NT2/D1 (cell line): Measurements from ENCODE around the gene WIZ.

ENCODE experiments used
- DNase-seq: peaks from one replicate; pipeline ENCODE4 v3.0.0-alpha.2; 2011; ENCODE audit warnings: low read depth, low spot score
- H3K27me3 ChIP-seq: 2 replicates; pipeline ENCODE4 v1.6.0; 2011; ENCODE audit warnings: mild to moderate bottlenecking; ENCODE audit not compliant: insufficient read length, insufficient read depth
- H3K36me3 ChIP-seq: 2 replicates; pipeline ENCODE4 v1.6.1; 2011; ENCODE audit warnings: mild to moderate bottlenecking, low read length, mixed read lengths; ENCODE audit not compliant: insufficient read depth, insufficient read length
- H3K4me1 ChIP-seq: 2 replicates; pipeline ENCODE4 v1.5.1; 2011; ENCODE audit not compliant: insufficient read depth, insufficient read length
- H3K4me3 ChIP-seq: 2 replicates; pipeline ENCODE4 v1.5.1; 2011; ENCODE audit warnings: low read depth; ENCODE audit not compliant: insufficient read length
- H3K9ac ChIP-seq: 2 replicates; pipeline ENCODE4 v1.6.0; 2011; ENCODE audit warnings: low read depth; ENCODE audit not compliant: insufficient read length
- H3K9me3 ChIP-seq: 2 replicates; pipeline ENCODE4 v1.5.1; 2011; ENCODE audit warnings: mild to moderate bottlenecking, low read length; ENCODE audit not compliant: insufficient read depth
- SUZ12 ChIP-seq: IDR thresholded peaks from 2 replicates; pipeline ENCODE4 v1.6.1; 2011; ENCODE audit not compliant: insufficient read length, insufficient read depth; ENCODE audit errors: extremely low read depth
- YY1 ChIP-seq: IDR thresholded peaks from 2 replicates; pipeline ENCODE4 v1.6.1; 2011; ENCODE audit not compliant: insufficient read length, insufficient read depth
- ZNF274 ChIP-seq: IDR thresholded peaks from 2 replicates; pipeline ENCODE4 v1.6.1; 2011; ENCODE audit warnings: mild to moderate bottlenecking, low read depth, low read length

The WIZ gene

GRCh38 chr19:15441317-15441716 lies 8.4 kb downstream of the WIZ start:
- H3K4me1 ChIP-seq = peaks cover 21% of the 10 kb centered on the region
- no peak for DNase-seq
- H3K9me3 ChIP-seq = no peaks in the 10 kb centered on the region
- TF ChIP-seq ZNF274 (no peak), SUZ12 (no peak), YY1 (no peak)
- no peak overlapping the region for H3K9ac ChIP-seq
- H3K27me3 ChIP-seq = no peaks in the 10 kb centered on the region
- no peaks in the 10 kb centered on the region for H3K36me3 ChIP-seq
- no peak overlapping the region for H3K4me3 ChIP-seq

- H3K27me3 ChIP-seq = no peaks in the 10 kb centered on the region
- DNase-seq = no peak
- no peaks in the 10 kb centered on the region for H3K9me3 ChIP-seq
- no peaks in the 10 kb centered on the region for H3K36me3 ChIP-seq
- TF ChIP-seq YY1 (no peak), SUZ12 (no peak), ZNF274 (no peak)
- peak overlapping the region; percentile 8 for H3K9ac ChIP-seq
- no peak overlapping the region for H3K4me3 ChIP-seq
- peaks cover 25% of the 10 kb centered on the region for H3K4me1 ChIP-seq
Observed at GRCh38 chr19:15439821-15440641, 9.7 kb downstream of the WIZ start.

GRCh38 chr19:15439078-15439799 lies 10.5 kb downstream of the WIZ start:
- H3K4me3 ChIP-seq = no peak overlapping the region
- H3K9ac ChIP-seq = peak overlapping the region; percentile 8
- H3K4me1 ChIP-seq = peaks cover 25% of the 10 kb centered on the region
- H3K27me3 ChIP-seq = no peaks in the 10 kb centered on the region
- DNase-seq = no peak
- no peak for TF ChIP-seq ZNF274
- TF ChIP-seq YY1 = no peak
- no peak for TF ChIP-seq SUZ12
- no peaks in the 10 kb centered on the region for H3K9me3 ChIP-seq
- H3K36me3 ChIP-seq = no peaks in the 10 kb centered on the region

- H3K9me3 ChIP-seq = no peaks in the 10 kb centered on the region
- H3K4me3 ChIP-seq = no peak overlapping the region
- H3K27me3 ChIP-seq = no peaks in the 10 kb centered on the region
- no peak overlapping the region for H3K9ac ChIP-seq
- DNase-seq = no peak
- peaks cover 25% of the 10 kb centered on the region for H3K4me1 ChIP-seq
- no peaks in the 10 kb centered on the region for H3K36me3 ChIP-seq
- TF ChIP-seq SUZ12 (no peak), YY1 (no peak), ZNF274 (no peak)
Observed at GRCh38 chr19:15438577-15438976, 11.2 kb downstream of the WIZ start.

- Histone ChIP-seq H3K9ac (no peak overlapping the region), H3K36me3 (no peaks in the 10 kb centered on the region), H3K4me3 (no peak overlapping the region), H3K4me1 (peaks cover 28% of the 10 kb centered on the region), H3K27me3 (no peaks in the 10 kb centered on the region), H3K9me3 (no peaks in the 10 kb centered on the region)
- no peak for DNase-seq
- TF ChIP-seq YY1 (no peak), ZNF274 (no peak), SUZ12 (no peak)
Observed at GRCh38 chr19:15438124-15438496, 11.6 kb downstream of the WIZ start.

GRCh38 chr19:15437355-15438123 lies 12.2 kb downstream of the WIZ start:
- Histone ChIP-seq H3K4me3 (no peak overlapping the region), H3K36me3 (no peaks in the 10 kb centered on the region), H3K27me3 (no peaks in the 10 kb centered on the region), H3K9me3 (no peaks in the 10 kb centered on the region), H3K9ac (no peak overlapping the region), H3K4me1 (peaks cover 28% of the 10 kb centered on the region)
- TF ChIP-seq YY1 = no peak
- TF ChIP-seq ZNF274 = no peak
- no peak for TF ChIP-seq SUZ12
- DNase-seq = no peak

- Histone ChIP-seq H3K9me3 (no peaks in the 10 kb centered on the region), H3K9ac (no peak overlapping the region), H3K27me3 (no peaks in the 10 kb centered on the region), H3K36me3 (no peaks in the 10 kb centered on the region), H3K4me1 (peaks cover 28% of the 10 kb centered on the region), H3K4me3 (no peak overlapping the region)
- no peak for TF ChIP-seq SUZ12
- TF ChIP-seq YY1 = no peak
- TF ChIP-seq ZNF274 = no peak
- DNase-seq = no peak
Observed at GRCh38 chr19:15436826-15437110, 13.0 kb downstream of the WIZ start.
